GM10248 (cell line): ENCODE measurements around the gene ANKRD35.

Experiments used
- CTCF ChIA-PET: fragments of 300-600 bp; sonication (Branson Sonifier 250); formaldehyde crosslinking; extraction: SDS; loops from one replicate; lab custom pipeline; 2021; ENCODE audit warnings: antibody characterized with exemption; lab: Yijun Ruan, JAX
- POLR2A ChIA-PET: fragments of 350-650 bp; sonication (Branson Sonifier 250); formaldehyde crosslinking; extraction: SDS; loops from one replicate; lab custom pipeline; 2020; ENCODE audit warnings: antibody characterized with exemption; lab: Yijun Ruan, JAX
- DNase-seq: peaks from one replicate; pipeline ENCODE4 v3.0.0; 2012; ENCODE audit errors: extremely low spot score
- CTCF ChIP-seq: IDR thresholded peaks from 2 replicates; pipeline ENCODE4 v1.5.1; 2012; ENCODE audit warnings: mild to moderate bottlenecking, low read depth; ENCODE audit errors: extremely low read depth, missing control alignments, control extremely low read depth

ANKRD35 gene

DNA sequence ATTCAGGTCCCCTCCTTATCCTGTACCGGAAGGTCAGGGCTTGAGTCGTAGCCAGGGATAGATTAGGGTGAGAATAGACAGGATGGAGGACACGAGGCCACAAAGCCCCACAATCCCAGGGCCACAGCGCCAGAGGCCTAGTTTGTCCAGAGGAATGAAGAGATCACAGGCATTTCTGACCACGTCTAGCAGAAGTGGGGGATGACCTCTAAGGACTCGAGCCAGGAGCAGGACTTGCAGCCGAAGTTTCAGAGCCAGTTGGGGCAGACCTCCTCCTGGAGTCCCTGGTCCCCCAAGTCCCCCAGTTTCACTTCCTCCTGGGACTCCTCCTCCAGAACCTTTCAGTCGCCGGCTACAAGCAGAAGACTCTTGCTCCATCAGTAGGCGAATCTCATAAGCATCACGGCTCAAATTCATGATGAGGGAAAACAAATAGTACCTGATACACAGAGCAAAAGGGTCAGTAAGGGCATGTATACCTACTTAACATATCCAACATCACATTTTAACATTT, 26.5 kb upstream of the ANKRD35 start:
- TF ChIP-seq CTCF, result no peak
- ChIA-PET CTCF (interaction anchor here (1.1 to 10.4 kb wide), 5 partner anchors 15 to 66 kb away, joined by 4 to 107 read pairs (median 15); partner anchors contain the start of genes NUDT17, PIAS3 and RBM8A), POLR2A (no interaction called here)
- DNase-seq, result no peak

DNA sequence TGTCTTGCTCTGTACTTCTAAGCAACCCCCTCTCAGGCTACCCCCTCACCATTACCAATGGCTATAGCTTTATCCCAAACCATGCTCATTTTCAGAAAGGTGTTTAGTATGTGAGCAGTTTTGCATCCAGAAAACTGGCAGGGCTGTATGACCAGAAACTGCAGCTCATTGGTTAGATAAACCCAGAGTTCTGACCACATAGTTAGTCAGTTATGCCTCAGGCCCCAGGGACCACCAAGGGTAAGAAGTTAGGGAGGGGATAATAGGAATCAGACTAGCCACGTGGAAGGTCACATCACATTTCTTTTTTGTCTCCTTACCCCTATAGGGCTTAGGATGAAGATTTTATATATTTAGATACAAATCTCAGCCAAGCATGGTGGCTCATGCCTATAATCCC, 23.0 kb upstream of the ANKRD35 start:
- ChIA-PET POLR2A (interaction anchor here (0.5 to 1.1 kb wide), 2 partner anchors 19 to 100 kb away, joined by 5 to 8 read pairs; partner anchors contain the start of gene RBM8A), CTCF (interaction anchor here (1.1 to 10.4 kb wide), 11 partner anchors 11 to 126 kb away, joined by 3 to 107 read pairs (median 4); partner anchors contain the start of genes NUDT17 and PIAS3)
- TF ChIP-seq CTCF, result no peak
- no peak for DNase-seq

GRCh38 chr1:145906954-145907753, 21.5 kb upstream of the ANKRD35 start:
- DNase-seq, result no peak
- ChIA-PET CTCF (interaction anchor here (0.7 to 10.4 kb wide), 9 partner anchors 8 to 100 kb away, joined by 3 to 107 read pairs (median 5); partner anchors contain the start of genes NUDT17 and PIAS3), POLR2A (interaction anchor here (0.6 kb wide), 1 partner anchor 56 kb away, joined by 3 read pairs; no protein-coding TSS in a partner anchor)
- no peak for TF ChIP-seq CTCF

GRCh38 chr1:145901312-145902021, 15.8 kb upstream of the ANKRD35 start:
- DNase-seq, result no peak
- CTCF ChIA-PET, result interaction anchor here (1.0 to 2.9 kb wide), 5 partner anchors 10 to 132 kb away, joined by 3 to 14 read pairs (median 4); no protein-coding TSS in a partner anchor
- POLR2A ChIA-PET, result no interaction called here
- no peak for TF ChIP-seq CTCF

DNA sequence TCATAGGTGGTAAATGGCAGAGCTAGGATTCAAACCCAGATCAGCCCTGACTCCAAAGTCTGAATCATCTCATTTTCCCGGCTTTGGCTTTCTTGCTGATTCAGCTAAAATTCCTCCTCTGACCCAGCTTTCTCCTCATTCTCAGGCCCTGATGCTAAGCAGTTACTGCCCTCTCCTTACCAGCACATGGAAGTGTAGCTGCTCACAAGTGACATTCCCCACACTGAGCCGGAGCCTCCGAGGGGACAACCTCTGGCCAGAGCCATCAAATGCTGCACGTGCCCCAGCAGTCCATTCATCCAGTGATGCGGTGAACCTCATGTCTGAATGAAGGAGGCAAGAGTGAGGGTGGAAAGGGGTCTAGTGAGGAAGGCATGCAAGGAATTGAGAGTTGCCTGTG, 13.1 kb upstream of the ANKRD35 start:
- CTCF ChIA-PET, result interaction anchor here (0.9 to 5.3 kb wide), 4 partner anchors 9 to 122 kb away, joined by 4 to 44 read pairs (median 4); partner anchors contain the start of genes HJV, ITGA10 and NUDT17
- POLR2A ChIA-PET, result no interaction called here
- TF ChIP-seq CTCF, result no peak

GRCh38 chr1:145897969-145898368, 12.3 kb upstream of the ANKRD35 start:
- TF ChIP-seq CTCF, result no peak
- ChIA-PET POLR2A (no interaction called here), CTCF (interaction anchor here (1.6 to 5.3 kb wide), 2 partner anchors 10 to 52 kb away, joined by 5 to 44 read pairs; partner anchors contain the start of genes ITGA10 and NUDT17)
- DNase-seq, result no peak

More for the DNA sequence above, 13.1 kb upstream of the ANKRD35 start:
- DNase-seq, result no peak
